K562 (cell line): ENCODE measurements around the gene CACNA2D2. TPM values are rescaled to one million over a fixed set of nuclear protein-coding genes. Genes with fewer than 3 reads are reported as not detected.
A peak's percentile ranks its signal among the peaks of the same experiment; 100 is the strongest.

Experiments
- ATAC-seq: fragments of 200-7000 bp; cut with Tn5 transposase; 3 replicates; pipeline ENCODE4 v1.9.1; 2020; ENCODE audit warnings: moderate library complexity
- BruUV-seq: library from RNA; stranded (reverse); fragments of 400-500 nt; replicated peaks from 2 replicates; lab custom pipeline; 2021; lab: Mats Ljungman, UMichigan
- CTCF ChIA-PET: fragments of 300-600 bp; formaldehyde crosslinking; extraction: SDS; loops from one replicate; lab custom pipeline; 2021; ENCODE audit warnings: low intra/inter-chr PET ratio; lab: Yijun Ruan, JAX
- POLR2A ChIA-PET: fragments of 300-600, 350-650 bp; sonication (Branson Sonifier 250); formaldehyde crosslinking; extraction: SDS; loops from one replicate; lab custom pipeline; 2021; ENCODE audit warnings: antibody characterized with exemption, inconsistent platforms; lab: Yijun Ruan, JAX
- DNase-seq, 4 experiments: peaks; one replicate each; pipeline versions ENCODE4 v3.0.0 to v3.0.0-alpha.2; 2011 to 2018; ENCODE audit warnings: low spot score in 3 of 4, mixed read lengths in 3 of 4; ENCODE audit errors: extremely low read depth in 1 of 4
- FAIRE-seq: peaks from 2 replicates; lab custom pipeline; 2011; peaks lifted over from hg19 to GRCh38; lab: Jason Lieb, UNC
- H2AFZ ChIP-seq: 2 replicates; pipeline ENCODE4 v1.6.0; 2011; ENCODE audit warnings: low read depth, low read length, control low read depth, inconsistent platforms
- H3K27ac ChIP-seq: fragments of 200-600 bp; 3 replicates; pipeline ENCODE4 v1.8.0; 2011; ENCODE audit warnings: low read depth, mild to moderate bottlenecking, control low read depth, inconsistent platforms, low read length, moderate library complexity, mixed read lengths; ENCODE audit errors: extremely low read depth
- H3K27me3 ChIP-seq, 2 experiments: fragments of 300-600 bp in 1 of 2; 2 replicates in 1 of 2; 3 replicates in 1 of 2; pipeline versions ENCODE4 v1.6.0 to v1.8.0; 2011; ENCODE audit warnings: inconsistent platforms in 2 of 2, low read length in 2 of 2, mild to moderate bottlenecking in 1 of 2, mixed read lengths in 1 of 2, moderate library complexity in 1 of 2; ENCODE audit not compliant: control insufficient read depth in 2 of 2, insufficient read depth in 2 of 2
- H3K36me3 ChIP-seq: fragments of 300-600 bp; 3 replicates; pipeline ENCODE4 v1.8.0; 2011; ENCODE audit warnings: mild to moderate bottlenecking, low read length, inconsistent platforms; ENCODE audit not compliant: control insufficient read depth, insufficient read depth
- H3K4me1 ChIP-seq, 2 experiments: fragments of 200-600 bp in 1 of 2; replicated peaks in 1 of 2; 2 replicates in 1 of 2; 3 replicates in 1 of 2; pipeline versions ENCODE4 v1.5.1 to v1.8.0; 2011; ENCODE audit warnings: inconsistent platforms in 2 of 2, low read length in 2 of 2, mild to moderate bottlenecking in 1 of 2, mixed read lengths in 1 of 2, moderate library complexity in 1 of 2; ENCODE audit not compliant: control insufficient read depth in 2 of 2, insufficient read depth in 2 of 2
- H3K4me2 ChIP-seq: 2 replicates; pipeline ENCODE4 v1.6.1; 2011; ENCODE audit warnings: low read length, control low read depth, inconsistent platforms, mixed read lengths; ENCODE audit not compliant: insufficient read depth
- H3K4me3 ChIP-seq: fragments of 200-600 bp; sonication (generic), shearing (Covaris generic); 2 replicates; pipeline ENCODE4 v1.5.1; 2016; ENCODE audit warnings: control low read depth, inconsistent platforms
- H3K79me2 ChIP-seq: fragments of 200-600 bp; 3 replicates; pipeline ENCODE4 v1.8.0; 2011; ENCODE audit warnings: low read length, inconsistent platforms; ENCODE audit not compliant: control insufficient read depth, insufficient read depth
- H3K9ac ChIP-seq, 2 experiments: 2 replicates each; pipeline versions ENCODE4 v1.6.0 to v1.6.1; 2011; ENCODE audit warnings: low read depth in 2 of 2, low read length in 2 of 2, control low read depth in 1 of 2, inconsistent platforms in 1 of 2, mild to moderate bottlenecking in 1 of 2, mixed read lengths in 1 of 2; ENCODE audit not compliant: insufficient read depth in 1 of 2
- H3K9me1 ChIP-seq: one replicate; pipeline ENCODE4 v1.6.0; 2011; ENCODE audit warnings: inconsistent platforms, mild to moderate bottlenecking, low read length, moderate library complexity; ENCODE audit not compliant: control insufficient read depth, insufficient read depth
- H3K9me3 ChIP-seq: replicated peaks from 2 replicates; pipeline ENCODE4 v1.5.1; 2011; ENCODE audit warnings: low read depth, low read length, inconsistent platforms; ENCODE audit not compliant: control insufficient read depth, insufficient read depth
- H4K20me1 ChIP-seq: replicated peaks from 2 replicates; pipeline ENCODE4 v1.6.1; 2011; ENCODE audit warnings: low read length, inconsistent platforms, mixed read lengths; ENCODE audit not compliant: control insufficient read depth, insufficient read depth
- FOXK1 ChIP-seq: sonication (generic); formaldehyde crosslinking; IDR thresholded peaks from 2 replicates; pipeline ENCODE4 v1.8.0; 2022; ENCODE audit warnings: missing genetic modification reagents, mild to moderate bottlenecking, borderline replicate concordance
- GABPB1 ChIP-seq: sonication (generic); formaldehyde crosslinking; IDR thresholded peaks from 2 replicates; pipeline ENCODE4 v1.8.0; 2022; ENCODE audit warnings: mild to moderate bottlenecking, missing genetic modification reagents
- MBD2 ChIP-seq: sonication (generic); IDR thresholded peaks from 2 replicates; pipeline ENCODE4 v1.6.1; 2016; ENCODE audit warnings: low read depth, borderline replicate concordance
- NFYB ChIP-seq: IDR thresholded peaks from 2 replicates; pipeline ENCODE4 v1.6.1; 2011; ENCODE audit warnings: mild to moderate bottlenecking, moderate library complexity; ENCODE audit not compliant: insufficient read length; ENCODE audit errors: extremely low read depth
- NRF1 ChIP-seq, 2 experiments: fragments of 450-650 bp; IDR thresholded peaks in 1 of 2; conservative IDR thresholded peaks in 1 of 2; 2 replicates each; pipeline ENCODE4 v1.6.1; 2014; ENCODE audit warnings: mild to moderate bottlenecking in 2 of 2
- POLR2G ChIP-seq: fragments of 200-400 bp; formaldehyde crosslinking; IDR thresholded peaks from 2 replicates; pipeline ENCODE4 v1.6.1; 2017; ENCODE audit warnings: low read depth, mild to moderate bottlenecking, antibody characterized with exemption, low read length, moderate library complexity
- SNRNP70 ChIP-seq: fragments of 200-400 bp; formaldehyde crosslinking; optimal IDR thresholded peaks from 2 replicates; pipeline ENCODE3; 2017; ENCODE audit warnings: low read depth, low read length
- TFE3 ChIP-seq: fragments of 450-650 bp; formaldehyde crosslinking; IDR thresholded peaks from 2 replicates; pipeline ENCODE4 v1.4.0; 2020; ENCODE audit warnings: mild to moderate bottlenecking, mixed read lengths
- YY1 ChIP-seq, 3 experiments: IDR thresholded peaks; 2 replicates each; pipeline ENCODE4 v1.6.1; 2011; ENCODE audit warnings: low read length in 2 of 3, mild to moderate bottlenecking in 2 of 3, moderate library complexity in 2 of 3, borderline replicate concordance in 1 of 3, control low read depth in 1 of 3, low read depth in 1 of 3; ENCODE audit not compliant: insufficient read depth in 3 of 3, insufficient replicate concordance in 2 of 3, control insufficient read depth in 1 of 3, insufficient read length in 1 of 3; ENCODE audit errors: extremely low read depth in 1 of 3
- ZBTB9 ChIP-seq: fragments of 450-650 bp; formaldehyde crosslinking; IDR thresholded peaks from 2 replicates; pipeline ENCODE4 v1.4.0; 2020; ENCODE audit warnings: mild to moderate bottlenecking, moderate library complexity
- ZKSCAN1 ChIP-seq: fragments of 150-350 bp; IDR thresholded peaks from 2 replicates; pipeline ENCODE4 v1.6.1; 2016; ENCODE audit warnings: low read depth, low read length
- ZNF253 ChIP-seq: fragments of 250-450 bp; sonication (Bioruptor Pico); conservative IDR thresholded peaks from 2 replicates; pipeline ENCODE4 v1.6.1; 2021; ENCODE audit warnings: mild to moderate bottlenecking
- ZNF639 ChIP-seq, 2 experiments: fragments of 200-800 bp in 1 of 2; sonication (Bioruptor generic) in 1 of 2; sonication (generic) in 1 of 2; formaldehyde crosslinking in 1 of 2; IDR thresholded peaks in 1 of 2; conservative IDR thresholded peaks in 1 of 2; 2 replicates each; pipeline versions ENCODE4 v1.5.0 to v1.6.1; 2016 to 2020; ENCODE audit warnings: missing compliant biosample characterization in 1 of 2, missing genetic modification characterization in 1 of 2, missing genetic modification reagents in 1 of 2
- WGBS: fragments of 100-300 bp; shearing (Covaris generic); methylation state at CpG from one replicate; pipeline ENCODE4 v1.1.6; 2016; ENCODE audit warnings: low coverage, mixed read lengths; ENCODE audit not compliant: insufficient coverage; ENCODE audit errors: missing lambda C conversion rate; 5-methylcytosine and 5-hydroxymethylcytosine counted together
- in situ Hi-C: fragments of 300-500 bp; cut with MboI; formaldehyde crosslinking; loops from 4 replicates; pipeline ENCODE4 v1.15.0; 2018; ENCODE audit warnings: inconsistent platforms, mixed read lengths
- intact Hi-C: fragments of 100-400 bp; cut with micrococcal nuclease; formaldehyde crosslinking; loops from 2 replicates; pipeline ENCODE4 v1.14.2; 2022
- polyA plus RNA-seq, 8 experiments: library from polyadenylated mRNA; depleted of rRNA in 4 of 8; stranded (reverse) in 5 of 8; unstranded in 3 of 8; fragments of >200 nt; fragmentation: Nextera tagmentation in 2 of 8; fragmentation: Illumina TruSeq in 1 of 8; extraction: Ambion mirVana in 2 of 8; extraction: Trizol in 1 of 8; gene quantifications; 2 replicates each; pipeline versions ENCODE4 v1.2.1 to v1.2.3, GENCODE V29; 2011 to 2014; ENCODE audit warnings: inconsistent platforms in 1 of 8, missing spikeins in 1 of 8
- total RNA-seq, 7 experiments: library from RNA; depleted of rRNA in 6 of 7; stranded (reverse); fragments of >200 nt in 6 of 7; fragmentation: Illumina TruSeq in 2 of 7; extraction: Trizol in 2 of 7; gene quantifications; 2 replicates each; pipeline versions ENCODE4 v1.2.1 to v1.2.3, GENCODE V29; 2011 to 2021; ENCODE audit warnings: low replicate concordance in 1 of 7

The CACNA2D2 gene
- total and polyA plus RNA-seq, 9 of the 15 experiments (the other 6 are each of a cell fraction or from before 2014, with no cell fraction given), result 0.11 to 0.58 (median 0.36) TPM; not detected in 2

- no peak for TF ChIP-seq ZNF639 (CRISPR knock-in tag; conservative IDR thresholded peaks at IDR 0.05 in 1 of 2, IDR thresholded peaks at IDR 0.05 in 1 of 2)
- no peak for TF ChIP-seq SNRNP70
- no peak for TF ChIP-seq ZNF253
- TF ChIP-seq ZKSCAN1, result no peak
- TF ChIP-seq ZBTB9 (CRISPR knock-in tag), result no peak
Observed at GRCh38 chr3:50365842-50366220, 137.6 kb downstream of the CACNA2D2 start (continued).

GRCh38 chr3:50365080-50365841, 138.2 kb downstream of the CACNA2D2 start:
- no peaks in the 10 kb centered on the region for H3K9me1 ChIP-seq
- intact Hi-C loops (no loop called here), in situ Hi-C loops (no loop called here)
- no TSS peak for BruUV-seq
- ChIA-PET CTCF (no interaction called here), POLR2A (interaction anchor here (0.6 to 1.0 kb wide), 4 partner anchors 11 to 87 kb away, joined by 3 to 4 read pairs (median 3); no protein-coding TSS in a partner anchor)
- H4K20me1 ChIP-seq, result no peaks in the 10 kb centered on the region
- H3K36me3 ChIP-seq, result no peaks in the 10 kb centered on the region
- H3K4me3 ChIP-seq, result peak overlapping the region; percentile 39
- peak overlapping the region; percentile 91 for H2AFZ ChIP-seq
- DNase-seq (peak; percentile 87 to 93 (median 90)), ATAC-seq (peak; percentile 94), FAIRE-seq (peak; percentile 84)
- peak overlapping the region; percentile 22 to 92; a peak in 2 of 4 replicates for H3K9ac ChIP-seq
- H3K4me2 ChIP-seq, result peak overlapping the region; percentile 69
- no peaks in the 10 kb centered on the region for H3K79me2 ChIP-seq
- no peaks in the 10 kb centered on the region for H3K27me3 ChIP-seq
- no peak overlapping the region for H3K27ac ChIP-seq
- no peaks in the 10 kb centered on the region for H3K9me3 ChIP-seq
- H3K4me1 ChIP-seq, result peaks cover 0 to 30% of the 10 kb centered on the region in 2 experiments; a peak in 3 of 5 replicates
- 3% methylated on average over 32 of the region's 53 CpGs for WGBS
- no peak for TF ChIP-seq MBD2
- TF ChIP-seq GABPB1, result 0 out of 2 replicates have a peak, but pooled peaks have one; percentile 7
- TF ChIP-seq NFYB, result no peak
- TF ChIP-seq TFE3, result no peak
- TF ChIP-seq YY1 (IDR thresholded peaks at IDR 0.05; ENCODE audit: borderline replicate concordance in 1 of 3, control insufficient read depth in 1 of 3, extremely low read depth in 1 of 3, insufficient read depth in 3 of 3, insufficient read length in 1 of 3, insufficient replicate concordance in 2 of 3, low read depth in 1 of 3, low read length in 2 of 3), result peak in 2 of 3 experiments; percentile 10 to 40
- peak; percentile 57; the same call in 1 of the 2 replicates for TF ChIP-seq POLR2G
- TF ChIP-seq FOXK1, result no peak
- peak in 1 of 2 experiments; percentile 47; a peak in 2 of 4 replicates for TF ChIP-seq NRF1 (conservative IDR thresholded peaks at IDR 0.05 in 1 of 2, IDR thresholded peaks at IDR 0.05 in 1 of 2)
